T follicular helper cell (primary cell): ENCODE results near the gene H2BK1.

ENCODE experiments used
- DNase-seq: peaks from one replicate; pipeline ENCODE4 v3.0.0-alpha.2; 2020; ENCODE audit warnings: low read depth
- total RNA-seq, 2 experiments: gene quantifications; one replicate each; lab custom pipeline; 2026; lab: John Stamatoyannopoulos, UW

H2BK1 gene
- total RNA-seq = 0.09 to 0.96 reads per million in 2 experiments

DNA sequence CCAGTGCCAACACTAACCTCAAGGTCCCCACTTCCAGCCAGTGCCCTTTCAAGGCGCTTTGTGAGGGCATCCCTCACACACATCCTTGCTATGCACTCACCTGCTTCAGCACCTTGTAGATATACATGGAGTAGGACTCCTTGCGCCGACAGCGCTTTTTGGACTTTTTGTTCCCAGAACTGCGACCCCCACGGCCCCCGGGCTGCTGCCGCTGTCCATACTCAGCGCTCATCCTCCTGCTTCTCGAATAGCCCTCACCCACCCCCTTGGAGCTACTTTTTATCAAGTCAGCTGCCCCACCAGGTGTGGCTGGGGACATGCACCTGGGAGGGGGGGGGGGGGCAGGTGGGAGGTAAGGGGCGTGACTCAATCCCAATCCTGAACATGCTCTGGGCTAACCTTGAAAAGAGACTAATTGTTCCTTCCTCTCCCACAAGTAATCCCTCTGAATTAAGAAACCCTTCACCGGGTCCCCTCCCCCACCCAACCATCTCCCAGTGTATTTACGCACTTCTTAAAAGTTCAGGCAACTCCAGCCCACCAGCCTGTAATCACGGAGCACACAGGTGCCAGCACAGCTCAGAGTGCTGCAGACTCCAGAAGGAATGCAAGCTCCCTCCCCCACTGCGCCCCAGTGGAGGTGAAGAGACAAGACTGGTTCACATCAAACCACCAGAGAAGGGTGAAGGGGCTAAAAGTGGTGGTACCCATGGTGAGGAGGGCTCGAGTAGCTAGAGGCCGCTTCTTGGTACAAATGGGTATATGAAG, at the start of gene H2BK1:
Gene H2BK1 (minus strand): TSS at position 402 of the 768 bp plus-strand sequence. CDS start 170 bp downstream, at position 232.
- DNase-seq = no peak

GRCh38 chr7:151257990-151258389, 47.7 kb upstream of the H2BK1 start:
- DNase-seq = no peak

DNA sequence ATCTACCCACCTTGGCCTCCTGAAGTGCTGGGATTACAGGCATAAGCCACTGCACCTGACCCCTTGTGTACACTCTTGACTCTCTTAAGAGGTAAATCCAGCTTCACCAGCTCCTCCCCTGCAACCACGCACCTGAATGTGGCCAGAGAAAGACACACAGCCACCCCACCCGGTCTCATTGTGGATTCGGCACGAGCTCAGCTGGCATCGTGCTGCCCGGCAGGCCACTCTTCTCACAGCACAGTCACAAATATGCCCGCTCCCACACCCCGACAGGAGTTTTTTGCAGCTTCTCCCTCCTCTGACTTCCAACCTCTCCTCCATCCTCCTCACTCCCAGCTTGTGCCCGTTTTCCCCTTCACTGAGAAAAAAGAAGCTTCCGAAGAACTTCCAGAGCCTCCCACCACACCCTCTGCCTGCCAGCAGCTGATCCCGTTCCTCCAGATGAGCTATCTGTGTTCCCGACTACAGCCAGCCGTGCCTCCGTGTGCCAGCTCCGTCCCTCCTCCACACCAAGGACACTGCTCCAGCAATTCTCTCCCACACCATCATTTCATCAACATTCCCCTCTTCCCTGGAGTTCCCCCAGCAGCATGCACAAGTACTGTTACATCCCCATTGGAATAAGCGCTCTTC, 46.2 kb upstream of the H2BK1 start:
- DNase-seq = no peak

- DNase-seq = no peak
Observed at GRCh38 chr7:151255390-151255789, 45.1 kb upstream of the H2BK1 start.

GRCh38 chr7:151254851-151255250, 44.6 kb upstream of the H2BK1 start:
- DNase-seq = no peak

- DNase-seq = no peak
Observed at GRCh38 chr7:151254316-151254715, 44.0 kb upstream of the H2BK1 start.

DNA sequence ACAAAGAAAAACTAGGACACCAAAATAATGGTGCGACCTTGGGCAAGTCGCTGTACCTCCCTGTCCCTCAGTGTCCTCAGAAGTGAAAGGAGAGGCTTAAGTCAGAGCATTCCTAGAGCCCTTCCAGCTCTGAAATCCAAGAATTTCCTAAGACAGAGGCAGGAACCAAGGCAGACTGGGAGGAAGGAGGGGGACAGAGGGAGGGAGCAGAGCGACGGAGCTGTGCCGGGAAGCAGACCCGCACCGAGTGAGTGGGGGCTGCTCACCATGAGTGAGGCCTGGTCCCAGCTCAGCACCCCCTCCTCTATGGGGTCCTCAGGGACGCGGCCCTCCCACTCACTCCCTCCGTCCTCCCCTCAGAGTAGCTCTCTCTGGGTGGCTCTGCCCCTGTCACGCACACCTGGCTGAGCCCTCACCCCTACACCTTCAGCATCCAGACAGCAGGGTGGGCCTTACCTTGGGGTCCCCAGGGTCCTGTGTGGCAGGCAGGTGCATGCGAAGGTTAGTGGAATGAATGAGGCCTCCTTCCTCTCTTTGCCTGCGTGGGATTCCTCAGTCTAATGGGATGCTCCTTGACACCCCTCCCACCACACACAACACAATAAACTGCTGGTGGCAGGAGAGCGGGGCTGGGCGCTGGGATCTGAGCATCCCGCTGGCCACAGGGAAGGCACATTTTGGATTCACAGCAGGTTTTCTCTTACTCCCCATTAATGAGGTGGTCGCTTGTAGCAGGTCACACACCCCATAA, 42.8 kb upstream of the H2BK1 start:
- DNase-seq = no peak

DNA sequence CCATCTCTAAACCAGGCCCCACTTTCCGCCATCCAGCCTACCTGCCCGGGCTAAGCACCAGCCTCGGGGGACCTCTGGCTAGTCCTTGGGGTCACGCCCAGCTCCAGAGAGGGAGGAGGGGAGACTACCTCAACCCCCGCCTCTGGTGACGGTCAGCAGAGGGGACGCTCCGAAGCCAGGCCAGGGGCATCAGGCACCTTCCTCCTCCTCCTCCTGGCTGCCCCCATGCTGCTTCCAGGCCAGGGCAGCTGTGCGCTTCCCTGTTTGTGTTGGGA, 42.2 kb upstream of the H2BK1 start:
- DNase-seq = no peak

DNA sequence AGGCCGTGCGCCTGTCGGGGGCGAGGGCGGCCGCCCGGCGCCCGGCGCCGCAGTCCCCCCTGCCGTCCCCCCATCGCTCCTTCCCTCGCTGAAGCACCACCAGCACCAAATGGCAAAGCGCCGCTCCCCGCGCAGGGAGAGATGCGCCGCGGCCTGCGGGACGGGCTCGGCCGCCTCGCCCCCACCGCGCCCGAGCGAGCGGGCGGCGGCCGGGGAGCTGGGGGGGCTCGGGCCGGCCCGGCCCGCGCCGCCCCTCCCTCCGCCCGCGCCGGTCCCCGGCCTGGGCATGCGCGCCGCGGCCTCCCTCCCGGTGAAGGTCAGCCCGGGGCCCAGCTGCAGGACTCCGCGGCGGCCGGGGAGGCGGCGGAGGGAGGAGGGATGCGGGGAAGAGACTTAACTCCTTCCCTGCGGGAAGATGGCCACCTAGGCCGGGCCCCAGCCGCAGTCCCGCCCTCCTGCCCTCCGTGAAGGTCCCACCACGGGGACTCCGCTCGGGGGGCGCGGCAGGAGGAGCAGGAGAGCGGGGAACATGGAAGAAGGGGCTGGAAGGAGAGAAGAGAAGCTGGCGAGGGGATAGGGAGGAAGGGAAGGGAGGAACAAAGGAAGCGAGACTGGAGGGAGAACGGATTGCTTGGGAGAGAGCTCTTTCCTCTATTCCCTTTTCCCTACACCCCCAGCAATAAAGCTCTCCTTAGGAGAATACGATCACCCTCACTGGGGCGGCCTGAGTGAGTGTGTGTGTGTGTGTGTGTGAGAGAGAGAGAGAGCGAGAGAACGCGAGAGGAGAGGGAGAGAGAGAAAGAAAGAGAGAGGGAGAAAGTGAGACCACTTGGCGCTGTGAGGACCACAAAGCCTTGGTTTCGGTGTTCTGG, 41.6 kb upstream of the H2BK1 start:
- no peak for DNase-seq

- DNase-seq = no peak
Observed at GRCh38 chr7:151251328-151251688, 41.0 kb upstream of the H2BK1 start.

- DNase-seq = no peak
Observed at GRCh38 chr7:151250181-151251132, 40.2 kb upstream of the H2BK1 start.

DNA sequence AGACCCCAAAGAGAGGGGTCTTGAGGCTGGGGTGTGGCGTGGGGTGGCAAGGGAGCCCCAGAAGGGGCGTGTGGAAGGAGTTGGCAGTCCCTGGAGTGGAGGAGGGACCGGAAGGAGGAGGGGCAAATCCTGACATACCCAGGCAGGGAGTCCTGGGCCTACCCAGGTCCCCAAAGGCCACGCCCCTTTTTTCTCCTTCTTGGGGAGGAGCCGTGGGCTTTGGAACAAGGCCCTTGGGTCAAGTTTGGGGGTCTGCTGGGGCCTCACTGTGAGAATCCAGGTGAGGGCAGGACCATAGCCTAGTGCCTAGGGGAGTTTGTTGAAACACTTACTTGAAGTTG, 39.4 kb upstream of the H2BK1 start:
- no peak for DNase-seq

GRCh38 chr7:151249034-151249731, 38.9 kb upstream of the H2BK1 start:
- DNase-seq = no peak

DNA sequence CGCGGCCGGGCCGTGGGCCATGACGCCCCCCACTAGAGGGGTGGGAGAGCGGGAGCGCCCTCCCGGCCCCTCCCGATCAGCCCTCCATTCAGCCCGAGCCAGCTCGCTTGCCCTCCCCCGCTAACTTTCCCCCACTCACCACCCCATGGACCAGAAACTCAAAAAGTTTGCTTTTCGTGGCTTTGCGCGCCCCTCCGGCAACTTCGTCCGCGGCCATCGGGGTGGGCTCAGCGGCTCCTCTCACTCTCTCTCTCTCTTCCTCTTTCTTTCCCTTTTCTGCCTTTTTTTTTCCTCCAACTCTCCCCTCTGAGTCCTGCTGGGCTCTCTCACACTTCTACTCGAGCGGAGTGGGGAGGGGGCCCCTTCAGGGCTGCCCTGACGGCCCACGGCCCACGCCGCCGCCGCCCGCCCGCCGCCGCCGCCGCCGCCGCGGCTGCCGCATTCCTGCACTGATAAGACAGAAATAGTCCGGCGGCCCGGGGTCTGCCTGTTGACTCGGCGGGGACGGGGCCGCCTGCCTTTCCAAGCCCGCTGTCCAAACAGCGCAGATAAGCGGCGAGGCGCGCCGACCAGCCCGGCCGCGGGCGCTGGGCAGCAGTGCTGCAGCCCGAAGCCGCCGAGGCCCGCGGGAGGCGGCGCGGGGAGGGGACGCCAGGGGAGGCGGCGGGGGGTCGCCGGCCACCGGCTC, 38.2 kb upstream of the H2BK1 start, which contains the start of gene SMARCD3:
Gene SMARCD3 (minus strand): TSS at position 349 of the 688 bp plus-strand sequence. CDS start 132 bp downstream, at position 217.
- no peak for DNase-seq

GRCh38 chr7:151247611-151248345, 37.5 kb upstream of the H2BK1 start:
- no peak for DNase-seq

- DNase-seq = no peak
Observed at GRCh38 chr7:151246851-151247580, 36.7 kb upstream of the H2BK1 start.

DNA sequence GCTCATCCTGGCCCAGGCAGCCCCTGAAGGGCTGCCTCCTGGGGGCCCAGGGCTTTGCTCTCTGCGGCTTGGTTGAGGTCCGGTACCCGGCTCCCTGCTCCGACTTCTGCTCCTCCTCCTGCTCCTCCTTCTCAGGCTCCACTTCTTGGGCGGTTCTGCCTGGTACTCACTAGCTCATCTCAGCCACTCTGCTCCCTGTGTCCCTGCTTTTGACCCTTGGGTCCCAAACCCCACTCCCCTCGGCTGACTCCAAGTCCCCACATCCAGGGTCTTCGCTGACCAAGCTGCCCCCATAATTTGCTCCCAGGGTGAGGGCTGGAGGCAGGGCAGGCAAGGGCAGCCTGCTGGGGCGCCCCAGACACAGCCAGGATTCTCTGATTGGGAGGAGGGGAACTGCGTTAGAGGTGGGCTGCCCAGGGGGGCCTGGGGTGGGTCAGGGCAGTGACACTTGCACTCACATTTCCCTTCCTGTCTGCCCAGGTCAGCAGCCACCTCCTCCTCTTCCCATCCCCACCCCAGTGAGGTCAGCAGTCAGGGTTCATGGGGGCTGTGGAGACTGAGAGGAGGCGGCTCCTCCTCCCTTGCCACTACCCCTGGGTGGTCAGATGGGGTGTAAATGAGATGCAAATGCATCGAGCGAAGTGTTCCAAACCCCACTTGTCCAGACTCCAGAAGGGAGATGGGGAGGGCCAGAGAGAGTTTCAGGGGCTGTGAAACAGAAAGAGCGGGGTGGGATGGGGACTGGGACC, 36.0 kb upstream of the H2BK1 start:
- DNase-seq = no peak
